Activated naive CD8-positive, alpha-beta T cell treated with anti-CD3 and anti-CD28 coated beads, Interleukin-2, amount 50 U/mL, for 24 hours (primary cell): ENCODE data around the gene RTP4.
"Not testable (repeated sequence)": the region's sequence is repeated elsewhere in the genome, so short reads cannot be mapped to it uniquely, and the experiment has no call there.

Source experiments
- ATAC-seq: fragments of 150-1000 bp; cut with Tn5 transposase; one replicate; pipeline ENCODE4 v1.10.0; 2021
- DNase-seq: peaks from one replicate; pipeline ENCODE4 v3.0.0; 2021
- H3K27ac Mint-ChIP-seq: one replicate; pipeline ENCODE4 v1.8.0; 2021; ENCODE audit warnings: mild to moderate bottlenecking, mixed read lengths
- H3K27me3 Mint-ChIP-seq: one replicate; pipeline ENCODE4 v1.8.0; 2021; ENCODE audit warnings: mixed read lengths
- H3K36me3 Mint-ChIP-seq: one replicate; pipeline ENCODE4 v1.8.0; 2021; ENCODE audit warnings: low read depth, mixed read lengths
- H3K4me1 Mint-ChIP-seq: one replicate; pipeline ENCODE4 v1.8.0; 2021; ENCODE audit warnings: mixed read lengths
- H3K4me3 Mint-ChIP-seq: one replicate; pipeline ENCODE4 v1.8.0; 2021; ENCODE audit warnings: mild to moderate bottlenecking, moderate library complexity, mixed read lengths
- H3K9me3 Mint-ChIP-seq: one replicate; pipeline ENCODE4 v1.8.0; 2021; ENCODE audit warnings: mixed read lengths

RTP4 gene

GRCh38 chr3:187398955-187399354, 30.8 kb downstream of the RTP4 start:
- DNase-seq (no peak), ATAC-seq (no peak)
- no peaks in the 10 kb centered on the region for H3K36me3 Mint-ChIP-seq
- peaks cover 17% of the 10 kb centered on the region for H3K27me3 Mint-ChIP-seq
- H3K4me1 Mint-ChIP-seq: no peaks in the 10 kb centered on the region
- no peak overlapping the region for H3K4me3 Mint-ChIP-seq
- no peaks in the 10 kb centered on the region for H3K9me3 Mint-ChIP-seq
- no peak overlapping the region for H3K27ac Mint-ChIP-seq

GRCh38 chr3:187400756-187401155, 32.6 kb downstream of the RTP4 start:
- Mint-ChIP-seq H3K4me1 (no peaks in the 10 kb centered on the region), H3K27ac (no peak overlapping the region), H3K9me3 (no peaks in the 10 kb centered on the region), H3K27me3 (peaks cover 17% of the 10 kb centered on the region), H3K36me3 (no peaks in the 10 kb centered on the region), H3K4me3 (no peak overlapping the region)
- no peak for DNase-seq
- no peak for ATAC-seq

- Mint-ChIP-seq H3K4me3 (no peak overlapping the region), H3K27me3 (peaks cover 15% of the 10 kb centered on the region), H3K27ac (no peak overlapping the region), H3K36me3 (no peaks in the 10 kb centered on the region), H3K4me1 (no peaks in the 10 kb centered on the region), H3K9me3 (no peaks in the 10 kb centered on the region)
- ATAC-seq (no peak), DNase-seq (no peak)
Measured at GRCh38 chr3:187401856-187402255, 33.7 kb downstream of the RTP4 start.

- Mint-ChIP-seq H3K4me1 (no peaks in the 10 kb centered on the region), H3K27me3 (peaks cover 21% of the 10 kb centered on the region), H3K27ac (no peak overlapping the region), H3K36me3 (no peaks in the 10 kb centered on the region), H3K4me3 (no peak overlapping the region), H3K9me3 (no peaks in the 10 kb centered on the region)
- ATAC-seq (no peak), DNase-seq (no peak)
Measured at GRCh38 chr3:187403768-187404288, 35.6 kb downstream of the RTP4 start.

- Mint-ChIP-seq H3K36me3 (no peaks in the 10 kb centered on the region), H3K27me3 (peaks cover 32% of the 10 kb centered on the region), H3K4me1 (no peaks in the 10 kb centered on the region), H3K27ac (no peak overlapping the region), H3K4me3 (no peak overlapping the region), H3K9me3 (no peaks in the 10 kb centered on the region)
- DNase-seq: no peak
- no peak for ATAC-seq
Measured at GRCh38 chr3:187406927-187407326, 38.7 kb downstream of the RTP4 start.

GRCh38 chr3:187411991-187412781, 44.0 kb downstream of the RTP4 start:
- H3K36me3 Mint-ChIP-seq, H3K27ac Mint-ChIP-seq, ATAC-seq, H3K4me1 Mint-ChIP-seq, DNase-seq, H3K9me3 Mint-ChIP-seq, H3K4me3 Mint-ChIP-seq: not testable (repeated sequence)
- peaks cover 29% of the 10 kb centered on the region for H3K27me3 Mint-ChIP-seq
